OCI-LY1 (cell line): ENCODE measurements around the gene DYNC1I1.

ENCODE experiments used
- EZH2 ChIP-seq: fragments of 200-600 bp; sonication (generic), shearing (Covaris generic); IDR thresholded peaks from 2 replicates; pipeline ENCODE4 v1.8.0; 2017; ENCODE audit warnings: borderline replicate concordance, mixed run types, mild to moderate bottlenecking, antibody characterized with exemption, low read length, moderate library complexity, mixed read lengths
- TF ChIP-seq, protein P1 (sequence below): fragments of 200-600 bp; sonication (generic), shearing (Covaris generic); IDR thresholded peaks from 2 replicates; pipeline ENCODE4 v1.5.1; 2017; ENCODE audit warnings: mild to moderate bottlenecking, antibody characterized with exemption, low read length, moderate library complexity, mixed read lengths

- TF ChIP-seq, protein P1, sequence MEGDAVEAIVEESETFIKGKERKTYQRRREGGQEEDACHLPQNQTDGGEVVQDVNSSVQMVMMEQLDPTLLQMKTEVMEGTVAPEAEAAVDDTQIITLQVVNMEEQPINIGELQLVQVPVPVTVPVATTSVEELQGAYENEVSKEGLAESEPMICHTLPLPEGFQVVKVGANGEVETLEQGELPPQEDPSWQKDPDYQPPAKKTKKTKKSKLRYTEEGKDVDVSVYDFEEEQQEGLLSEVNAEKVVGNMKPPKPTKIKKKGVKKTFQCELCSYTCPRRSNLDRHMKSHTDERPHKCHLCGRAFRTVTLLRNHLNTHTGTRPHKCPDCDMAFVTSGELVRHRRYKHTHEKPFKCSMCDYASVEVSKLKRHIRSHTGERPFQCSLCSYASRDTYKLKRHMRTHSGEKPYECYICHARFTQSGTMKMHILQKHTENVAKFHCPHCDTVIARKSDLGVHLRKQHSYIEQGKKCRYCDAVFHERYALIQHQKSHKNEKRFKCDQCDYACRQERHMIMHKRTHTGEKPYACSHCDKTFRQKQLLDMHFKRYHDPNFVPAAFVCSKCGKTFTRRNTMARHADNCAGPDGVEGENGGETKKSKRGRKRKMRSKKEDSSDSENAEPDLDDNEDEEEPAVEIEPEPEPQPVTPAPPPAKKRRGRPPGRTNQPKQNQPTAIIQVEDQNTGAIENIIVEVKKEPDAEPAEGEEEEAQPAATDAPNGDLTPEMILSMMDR = no peak
- TF ChIP-seq EZH2 = no peak
Observed at GRCh38 chr7:96136600-96137239, 364.4 kb downstream of the DYNC1I1 start.
